ENCODE measurements around the gene GPR143. TPM values are rescaled to one million over a fixed set of nuclear protein-coding genes. Genes with fewer than 3 reads are reported as not detected.
"Not testable (repeated sequence)": the region's sequence is repeated elsewhere in the genome, so short reads cannot be mapped to it uniquely, and the experiment has no call there.

The GPR143 gene
- 10 to 100 TPM in 3 of 4 donors, 1 to 10 TPM in 1; 1.7 to 13.9 (median 11.5) TPM for polyA plus RNA-seq (ENCODE audit: insufficient read length in 4 of 4)

DNA sequence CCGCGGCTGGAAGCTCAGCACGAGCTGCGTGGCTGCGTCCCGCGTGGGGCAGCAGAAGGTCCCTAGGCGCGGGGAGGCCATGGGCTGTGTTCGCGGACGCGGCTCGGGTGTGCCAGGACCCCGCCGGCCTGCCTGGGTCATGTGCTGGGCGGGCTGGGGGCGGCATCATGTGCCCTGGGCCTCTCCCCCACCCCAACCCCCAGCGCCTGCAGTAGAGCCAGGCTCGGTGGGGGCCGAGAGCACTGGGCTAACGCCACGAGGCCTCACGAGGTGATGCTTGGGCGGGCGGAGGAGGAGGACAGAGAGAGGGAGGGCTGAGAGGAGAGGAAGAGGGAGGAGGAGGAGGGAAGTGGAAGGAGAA is at the start of gene GPR143:
Gene GPR143, minus strand, starts transcription at position 111 of the 361 bp plus-strand sequence. Its CDS starts 30 bp downstream, at position 81.
- no peak for DNase-seq (ENCODE audit: low read depth in 4 of 4, low spot score in 3 of 4)

DNA sequence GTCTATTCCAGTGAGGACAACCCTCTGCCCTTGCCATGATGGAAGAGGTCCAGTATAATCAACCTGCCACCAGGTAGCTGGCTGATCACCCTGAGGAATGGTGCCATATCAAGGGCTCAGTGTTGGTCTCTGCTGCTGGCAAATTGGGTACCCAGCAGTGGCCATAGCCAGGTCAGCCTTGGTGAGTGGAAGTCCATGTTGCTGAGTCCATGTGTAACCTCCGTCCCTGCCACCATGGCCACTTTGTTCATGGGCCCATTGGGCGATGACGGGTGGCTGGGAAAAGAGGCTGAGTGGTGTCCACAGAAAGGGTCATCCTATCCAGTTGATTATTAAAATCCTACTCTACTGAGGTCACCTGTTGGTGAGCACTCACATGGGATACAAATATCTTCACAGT is 45.4 kb upstream of the GPR143 start:
- DNase-seq (ENCODE audit: low read depth in 4 of 4, low spot score in 3 of 4) = not testable (repeated sequence)

DNA sequence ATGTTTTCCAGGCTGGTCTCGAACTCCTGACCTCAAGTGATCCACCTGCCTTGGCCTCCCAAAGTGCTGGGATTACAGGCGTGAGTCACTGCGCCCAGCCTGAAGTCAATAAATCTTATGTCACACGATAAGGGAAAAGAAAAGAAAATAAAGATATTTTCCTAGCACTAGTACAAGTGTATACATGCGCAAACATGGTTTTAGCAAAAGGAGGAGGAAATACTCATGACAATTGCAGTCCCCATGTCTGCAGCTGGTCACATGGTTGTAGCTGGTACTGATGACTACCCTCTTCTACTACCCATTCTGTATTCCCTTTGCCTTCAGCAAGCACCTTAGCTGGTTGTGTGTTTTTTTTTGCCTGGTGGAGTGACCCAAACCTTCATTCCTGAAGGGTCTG is 44.2 kb upstream of the GPR143 start:
- not testable (repeated sequence) for DNase-seq (ENCODE audit: low read depth in 4 of 4, low spot score in 3 of 4)

DNA sequence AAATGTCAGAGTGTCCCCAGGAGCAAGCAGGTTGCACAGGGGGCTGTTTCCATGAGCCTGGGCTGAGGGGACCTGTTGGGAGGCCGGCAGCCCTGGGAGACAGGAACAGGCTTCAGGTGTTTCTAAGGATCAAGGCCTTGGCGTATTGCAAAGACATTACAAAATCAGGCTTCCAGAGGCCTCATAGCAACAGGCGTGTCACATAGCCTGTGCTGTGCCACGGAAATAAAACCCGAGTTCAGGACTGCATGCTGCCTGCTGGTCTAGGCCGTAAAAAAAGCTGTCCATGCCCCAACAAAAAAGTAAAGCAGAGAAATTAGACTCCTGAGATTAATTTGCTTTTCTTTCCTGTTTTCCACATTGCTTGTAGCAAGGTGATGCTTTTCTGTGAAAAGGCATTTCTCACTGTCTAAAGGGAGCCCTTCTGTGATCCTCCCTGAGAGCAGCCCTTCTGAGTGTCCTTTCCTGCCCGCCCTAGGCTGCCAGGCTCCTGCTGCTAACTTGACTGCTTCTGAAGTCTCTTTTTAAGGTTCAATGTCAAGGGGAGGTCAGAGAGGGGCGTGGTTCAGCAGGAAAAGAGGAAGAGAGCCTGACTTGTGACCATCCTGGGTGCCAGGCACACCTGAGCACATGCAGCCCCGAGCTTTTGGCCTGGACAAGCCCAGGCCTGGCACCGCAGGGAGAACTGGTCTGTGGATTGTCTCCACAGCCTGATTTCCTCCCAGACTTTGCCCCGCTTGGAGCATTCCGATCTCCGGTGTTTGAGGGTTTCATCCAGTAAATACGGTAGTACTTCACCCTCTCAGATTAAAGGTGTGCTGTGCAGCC is 41.9 kb upstream of the GPR143 start:
- no peak for DNase-seq (ENCODE audit: low read depth in 4 of 4, low spot score in 3 of 4)

DNA sequence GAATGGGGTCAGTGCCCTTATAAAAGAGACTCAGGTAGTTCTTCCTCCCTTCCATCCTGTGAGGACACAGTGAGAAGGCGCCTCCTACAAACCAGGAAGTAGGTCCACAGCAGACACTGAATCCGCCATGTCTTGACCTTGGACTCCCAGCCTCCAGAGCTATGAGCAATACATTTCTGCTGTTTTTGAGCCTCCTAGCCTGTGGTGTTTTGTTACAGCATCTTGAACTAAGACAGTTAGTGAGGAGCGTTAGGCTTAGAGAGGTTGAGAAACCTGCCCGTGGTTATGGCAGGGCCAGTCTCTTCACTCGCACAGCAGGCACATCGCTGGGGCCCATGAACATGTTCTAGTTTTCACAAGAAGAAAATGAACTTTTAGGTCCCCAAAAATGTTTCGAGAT is 40.3 kb upstream of the GPR143 start:
- DNase-seq (ENCODE audit: low read depth in 4 of 4, low spot score in 3 of 4) = no peak

DNA sequence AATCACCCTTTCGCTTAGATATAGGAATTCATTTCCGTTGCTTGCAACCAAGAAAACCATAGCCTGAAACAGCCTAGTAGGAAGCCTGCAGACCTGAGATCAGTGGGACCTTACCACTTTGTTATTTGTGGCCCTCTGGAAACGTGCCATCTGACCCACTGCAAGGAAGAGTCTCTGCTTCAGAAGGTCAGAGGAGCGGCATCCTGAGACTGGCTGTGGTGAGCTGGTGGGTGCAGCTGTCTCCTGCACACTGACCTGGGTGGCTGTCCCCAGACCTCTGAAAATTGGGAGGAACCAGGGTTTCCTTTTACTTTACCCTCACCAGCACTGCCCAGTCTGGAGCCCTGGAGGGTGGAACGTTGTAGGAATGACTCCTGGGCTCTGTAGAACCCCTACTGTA is 38.8 kb upstream of the GPR143 start:
- DNase-seq (ENCODE audit: low read depth in 4 of 4, low spot score in 3 of 4) = no peak

DNA sequence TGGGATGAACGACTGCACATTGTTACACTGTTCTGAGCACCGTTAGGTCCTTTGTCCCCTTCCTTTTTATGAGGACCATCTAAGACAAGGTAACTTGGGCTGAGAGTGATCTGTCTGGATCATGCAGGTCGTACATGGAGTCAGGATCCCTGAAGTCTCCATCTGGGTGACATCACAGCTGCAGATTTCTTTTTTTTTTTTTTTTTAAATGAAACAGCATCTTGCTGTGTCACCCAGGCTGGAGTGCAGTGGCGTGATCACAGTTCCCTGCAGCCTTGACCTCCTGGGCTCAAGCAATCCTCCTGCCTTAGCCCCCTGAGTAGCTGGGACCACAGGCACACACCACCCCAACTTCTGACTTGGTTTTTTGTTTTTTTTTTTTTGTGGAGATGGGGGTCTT is 37.1 kb upstream of the GPR143 start:
- no peak for DNase-seq (ENCODE audit: low read depth in 4 of 4, low spot score in 3 of 4)

DNA sequence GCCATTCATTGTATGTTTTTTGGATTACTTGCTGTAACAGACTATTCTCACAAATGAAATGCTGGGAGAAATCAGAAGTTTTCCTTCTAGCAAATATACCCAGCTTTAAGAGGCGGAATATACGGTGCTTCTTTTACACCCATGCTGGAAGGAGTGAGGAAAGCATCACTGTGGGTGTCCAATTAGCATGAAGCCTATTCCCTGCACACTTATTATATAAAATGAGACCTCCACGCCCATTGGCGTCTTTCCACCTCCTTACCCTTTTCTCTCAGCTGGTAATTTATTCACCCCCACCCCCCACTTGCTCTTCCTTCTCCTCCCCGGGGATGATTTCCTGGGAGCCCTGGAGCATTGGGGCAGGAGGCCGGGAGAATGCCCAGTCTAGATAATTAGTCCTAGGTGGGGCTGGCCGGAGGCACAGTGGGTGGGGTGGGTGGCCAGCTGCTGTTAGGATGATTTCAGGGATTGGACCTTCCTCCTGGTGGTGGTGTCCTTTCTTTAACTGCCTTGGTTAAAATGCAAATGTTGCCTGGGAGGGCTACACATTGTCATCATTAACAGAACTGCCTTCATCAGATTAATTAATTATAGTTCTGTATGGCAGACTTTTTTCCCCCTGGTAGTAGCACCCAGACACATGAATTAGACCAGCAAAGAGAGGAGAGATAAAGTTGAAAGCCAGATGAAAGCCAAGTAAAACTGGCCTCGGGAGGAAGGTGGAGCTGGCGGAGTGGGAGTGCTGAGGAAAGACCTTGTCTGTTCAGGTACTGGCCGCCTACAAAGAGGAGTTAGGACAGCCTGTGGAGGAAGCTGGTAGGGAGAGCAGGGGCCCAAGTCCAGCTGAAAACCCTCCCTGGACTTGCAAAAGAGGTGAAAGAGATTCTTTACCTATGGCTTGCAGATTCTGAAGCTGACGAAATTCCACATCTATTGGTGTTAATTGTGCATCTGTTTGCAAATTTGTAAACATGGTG is 32.0 kb upstream of the GPR143 start:
- DNase-seq (ENCODE audit: low read depth in 4 of 4, low spot score in 3 of 4) = no peak

DNA sequence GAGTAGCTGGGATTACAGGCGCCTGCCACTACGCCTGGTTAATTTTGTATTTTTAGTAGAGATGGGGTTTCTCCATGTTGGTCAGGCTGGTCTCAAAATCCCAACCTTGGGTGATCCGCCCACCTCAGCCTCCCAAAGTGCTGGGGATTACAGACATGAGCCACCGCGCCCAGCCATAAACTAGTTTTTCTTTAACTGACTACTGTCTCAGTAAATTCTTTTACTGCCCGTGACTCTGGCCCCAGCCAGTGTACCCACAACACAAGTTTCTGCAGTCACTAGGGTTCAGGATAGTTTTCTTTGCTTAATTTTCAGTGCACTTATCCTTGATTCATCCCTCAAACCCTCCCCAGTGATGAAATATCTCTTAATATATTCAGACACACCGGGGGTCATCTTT is 28.8 kb upstream of the GPR143 start:
- no peak for DNase-seq (ENCODE audit: low read depth in 4 of 4, low spot score in 3 of 4)

DNA sequence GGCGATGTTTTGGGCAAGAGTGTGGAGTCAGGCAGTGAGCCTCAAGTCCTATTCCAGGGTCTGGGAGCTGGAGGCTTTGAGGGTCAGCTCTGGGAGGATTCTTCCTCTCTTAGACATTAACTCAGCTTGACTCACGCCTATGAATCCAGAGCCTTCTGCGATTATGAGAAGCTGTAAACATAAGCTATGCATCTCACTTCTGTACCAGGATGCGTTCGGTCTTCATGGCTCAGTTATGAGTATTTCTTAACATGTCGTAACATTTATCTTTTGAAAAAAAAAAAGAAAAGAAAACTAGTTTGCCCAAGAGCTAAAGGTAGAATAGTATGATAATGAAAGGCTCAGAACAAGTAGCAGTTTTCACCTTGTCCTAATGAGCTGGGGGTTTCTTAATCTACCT is 25.2 kb upstream of the GPR143 start:
- DNase-seq (ENCODE audit: low read depth in 4 of 4, low spot score in 3 of 4) = no peak

DNA sequence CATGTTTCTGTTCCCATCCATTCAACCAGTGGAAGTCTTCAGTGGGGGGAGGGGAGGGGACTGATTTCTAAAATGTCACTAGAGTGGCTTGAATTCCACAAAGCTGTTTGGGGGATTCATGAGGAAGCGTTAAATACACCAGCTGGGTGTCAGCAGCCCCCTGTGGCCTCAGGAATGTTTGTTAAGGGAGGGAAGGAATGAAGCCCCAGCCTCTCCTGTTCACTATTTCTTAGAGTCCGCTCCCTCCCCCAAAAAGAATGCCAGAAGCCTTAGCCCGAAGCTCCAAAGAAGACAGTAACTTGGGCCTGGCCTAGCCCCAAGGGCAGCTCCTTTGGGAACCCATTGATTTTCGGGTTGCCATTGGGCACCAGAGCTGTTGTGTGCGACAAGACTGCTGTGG is 23.9 kb upstream of the GPR143 start:
- no peak for DNase-seq (ENCODE audit: low read depth in 4 of 4, low spot score in 3 of 4)

DNA sequence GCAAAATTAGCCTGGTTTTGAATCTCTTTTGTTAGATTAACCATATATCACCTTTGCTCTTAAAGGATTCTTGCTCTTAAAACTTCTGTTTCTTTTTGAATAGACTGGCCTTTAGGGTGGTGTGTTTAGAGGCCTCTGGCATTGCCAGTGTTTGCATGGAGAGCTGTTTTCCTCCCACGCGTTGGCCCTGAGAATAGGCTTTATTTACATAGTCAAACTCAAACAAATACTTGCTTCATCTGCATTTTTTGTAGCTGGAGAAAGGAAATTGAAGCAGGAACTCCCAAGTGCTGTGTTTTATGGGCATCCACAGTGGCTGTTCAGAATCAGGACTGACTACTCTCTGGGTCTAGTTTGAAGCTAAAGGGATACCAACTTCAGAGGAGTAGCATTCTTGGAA is 23.3 kb upstream of the GPR143 start:
- DNase-seq (ENCODE audit: low read depth in 4 of 4, low spot score in 3 of 4) = no peak

DNA sequence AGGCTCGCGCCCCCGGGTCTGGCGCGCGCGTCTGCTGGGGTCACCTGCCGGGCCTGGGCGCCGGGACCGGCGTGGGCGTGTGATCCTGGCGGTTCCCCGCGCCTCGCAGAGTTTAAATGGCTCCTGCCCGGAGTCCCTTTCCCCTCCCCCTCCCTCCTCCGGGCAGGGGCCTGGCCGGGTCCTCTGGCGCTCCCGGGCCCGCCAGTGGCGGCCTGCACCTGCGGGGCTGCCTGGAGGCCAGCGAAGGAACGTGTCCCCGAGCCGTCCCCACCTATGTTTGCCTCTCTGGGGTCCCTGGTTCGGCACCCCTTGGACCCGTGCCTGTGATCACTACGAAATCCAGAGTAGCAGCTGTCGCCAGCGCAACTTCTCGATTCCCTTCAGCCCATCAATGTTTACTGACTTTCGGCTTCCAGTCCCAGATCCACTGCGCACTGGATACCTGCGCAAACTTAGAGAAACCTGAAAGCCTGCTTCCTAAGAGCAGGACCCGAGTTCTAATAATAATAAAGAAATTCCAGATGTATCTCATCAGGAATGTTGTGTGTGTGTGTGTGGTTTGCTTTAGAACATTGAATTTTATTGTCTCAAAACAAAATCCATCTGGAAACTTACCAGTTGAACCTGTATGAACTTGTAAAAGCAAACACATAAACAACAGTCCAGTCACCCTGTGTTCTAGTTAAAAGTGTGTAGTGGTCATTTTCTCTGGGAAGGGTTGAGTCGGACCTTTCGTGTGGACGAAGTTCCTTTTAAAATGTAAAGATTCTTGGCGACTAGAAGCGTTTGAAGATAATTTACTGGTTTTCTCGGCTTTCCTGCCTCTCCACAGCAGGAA is 21.4 kb upstream of the GPR143 start:
- no peak for DNase-seq (ENCODE audit: low read depth in 4 of 4, low spot score in 3 of 4)

DNA sequence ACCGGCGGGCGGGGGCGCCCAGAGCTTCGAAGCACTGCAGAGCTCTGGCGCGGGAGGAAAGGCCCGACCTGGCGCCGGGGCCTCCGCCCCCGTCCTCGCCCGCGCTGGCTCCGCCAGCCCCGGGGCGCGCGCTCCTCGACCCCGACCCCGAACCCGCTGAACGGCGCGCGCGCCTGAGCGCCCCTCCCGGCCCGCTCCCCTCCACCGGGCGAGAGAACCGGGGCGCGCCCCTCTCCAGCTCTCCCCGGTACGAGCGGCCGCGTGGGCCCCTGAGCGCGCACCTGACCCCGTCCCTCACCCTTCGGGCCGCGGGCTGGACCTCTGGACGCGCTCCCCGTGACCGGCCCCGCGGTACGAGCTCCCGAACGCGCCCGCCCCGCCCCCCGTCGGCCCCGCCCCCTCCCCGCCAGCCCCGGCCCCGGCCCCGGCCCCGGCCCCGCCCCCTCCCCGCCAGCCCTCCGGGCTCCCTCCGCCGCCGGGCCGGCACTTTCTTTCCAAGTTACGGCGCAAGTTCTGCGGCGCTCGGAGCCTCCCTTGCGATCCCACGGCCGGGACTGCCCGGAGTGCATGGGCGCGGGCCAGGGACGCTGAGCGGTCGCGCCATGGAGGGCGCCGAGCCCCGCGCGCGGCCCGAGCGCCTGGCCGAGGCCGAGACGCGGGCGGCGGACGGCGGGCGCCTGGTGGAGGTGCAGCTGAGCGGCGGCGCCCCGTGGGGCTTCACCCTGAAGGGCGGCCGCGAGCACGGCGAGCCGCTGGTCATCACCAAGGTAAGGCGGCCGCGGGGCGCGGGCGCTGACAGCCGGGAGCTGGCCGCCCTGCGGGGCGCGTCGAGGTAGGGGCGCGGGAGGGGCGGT is 20.5 kb upstream of the GPR143 start, which contains the start of gene SHROOM2:
Gene SHROOM2, plus strand, starts transcription at position 486 of the 854 bp plus-strand sequence. Its CDS starts 117 bp downstream, at position 603.
- no peak for DNase-seq (ENCODE audit: low read depth in 4 of 4, low spot score in 3 of 4)

DNA sequence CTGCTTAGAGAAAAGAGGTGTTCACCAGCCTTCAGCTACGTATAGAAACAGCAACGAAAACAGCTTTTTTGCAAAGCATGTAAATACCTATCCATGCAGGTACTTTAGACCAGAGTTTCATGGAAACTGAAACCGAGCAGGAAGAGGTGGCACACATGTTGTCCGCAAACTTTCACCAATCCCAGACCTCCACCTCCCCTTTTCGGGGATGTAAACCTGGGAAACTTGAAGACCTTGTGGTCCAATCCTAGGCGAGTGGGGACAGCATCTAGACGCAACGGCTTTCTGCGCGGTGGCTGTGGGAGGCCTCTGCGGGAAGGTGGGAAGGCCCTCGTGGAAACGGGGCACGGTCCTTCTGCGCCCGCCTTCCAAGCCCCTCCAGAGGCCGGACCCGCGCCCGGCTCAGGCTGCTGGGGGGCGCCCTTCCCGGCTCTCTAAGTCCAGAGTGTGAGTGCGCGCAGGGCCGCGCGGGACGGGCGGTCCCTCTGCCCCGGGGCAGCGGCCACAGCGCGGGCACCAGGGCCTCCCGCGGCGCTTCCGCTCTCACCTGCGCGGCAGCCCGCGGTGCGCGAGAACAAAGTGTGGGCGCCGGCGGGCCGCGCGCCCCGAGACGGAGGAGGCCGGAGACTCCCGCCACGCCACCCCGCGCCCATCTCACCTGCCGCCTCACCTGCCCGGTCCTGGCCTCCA is 19.8 kb upstream of the GPR143 start:
- DNase-seq (ENCODE audit: low read depth in 4 of 4, low spot score in 3 of 4) = no peak

DNA sequence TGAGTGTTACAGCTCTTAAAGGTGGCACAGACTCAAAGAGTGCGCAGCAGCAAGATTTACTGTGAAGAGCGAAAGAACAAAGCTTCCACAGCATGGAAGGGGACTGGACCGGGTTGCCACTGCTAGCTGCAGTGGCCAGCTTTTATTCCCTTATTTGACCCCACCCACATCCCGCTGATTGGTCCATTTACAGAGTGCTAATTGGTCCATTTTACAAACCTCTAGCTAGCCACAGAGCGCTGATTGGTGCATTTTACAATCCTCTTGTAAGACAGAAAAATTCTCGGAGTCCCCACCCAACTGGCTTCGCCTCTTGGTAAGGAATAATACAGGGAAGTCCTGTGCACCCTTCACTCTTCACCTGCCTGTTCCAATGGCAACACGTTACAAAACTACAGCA is 18.7 kb upstream of the GPR143 start:
- DNase-seq (ENCODE audit: low read depth in 4 of 4, low spot score in 3 of 4) = no peak

DNA sequence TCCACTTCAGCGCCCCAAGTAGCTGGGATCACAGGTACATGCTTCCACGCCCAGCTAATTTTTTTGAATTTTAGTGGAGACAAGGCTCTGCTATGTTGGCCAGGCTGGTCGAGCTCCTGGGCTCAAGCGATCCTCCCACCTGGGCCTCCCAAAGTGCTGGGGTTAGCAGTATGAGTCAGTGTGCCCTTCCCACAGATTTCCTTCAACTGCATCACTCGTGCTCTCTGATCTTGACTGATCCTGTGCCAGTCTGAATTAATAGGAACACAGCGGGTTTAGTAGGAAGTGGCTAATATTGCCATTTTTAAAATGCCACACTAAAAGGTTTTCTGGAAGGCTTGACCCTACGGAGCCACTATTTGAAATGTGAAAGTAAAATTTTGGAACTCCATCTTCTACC is 16.3 kb upstream of the GPR143 start:
- no peak for DNase-seq (ENCODE audit: low read depth in 4 of 4, low spot score in 3 of 4)

DNA sequence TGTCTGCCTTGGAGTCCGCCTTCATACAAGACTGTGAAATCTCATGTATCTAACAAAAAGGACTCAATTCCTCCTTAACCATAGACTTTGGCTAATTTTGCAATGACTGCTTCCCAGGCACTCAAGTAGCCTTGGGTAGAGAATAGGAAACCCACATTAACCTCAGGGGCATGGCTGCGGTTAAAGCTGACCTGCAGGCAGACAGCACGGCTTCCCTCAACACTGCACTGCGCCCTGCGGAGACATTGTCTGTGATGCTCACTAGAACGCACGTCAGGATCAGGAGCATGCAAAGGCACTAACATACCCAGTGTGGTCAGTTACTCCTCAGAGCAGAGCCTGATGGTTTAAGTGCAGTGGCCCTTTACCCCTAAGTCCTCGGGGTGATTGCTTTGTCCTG is 10.3 kb upstream of the GPR143 start:
- no peak for DNase-seq (ENCODE audit: low read depth in 4 of 4, low spot score in 3 of 4)

DNA sequence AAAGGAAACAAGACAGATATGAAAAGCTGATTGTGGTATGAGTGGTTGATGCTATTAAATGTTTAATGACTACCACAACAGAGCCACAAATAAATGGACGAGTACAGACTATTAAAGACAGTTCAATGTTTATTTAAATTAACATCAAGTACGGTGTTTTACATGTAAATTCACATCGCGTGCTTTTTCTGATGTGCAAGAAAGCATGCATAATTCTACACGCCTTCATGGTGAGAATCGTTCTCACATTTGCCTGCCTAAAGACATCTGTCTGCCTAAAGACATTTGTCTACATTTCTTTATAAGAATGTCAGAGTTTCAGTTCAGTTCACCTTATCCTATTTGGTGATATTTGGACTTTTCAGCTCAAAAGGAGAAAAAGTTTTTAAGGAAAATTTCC is 7.3 kb upstream of the GPR143 start:
- no peak for DNase-seq (ENCODE audit: low read depth in 4 of 4, low spot score in 3 of 4)
